HepG2 (cell line): ENCODE results near the gene ZNF821. TPM values are rescaled to one million over a fixed set of nuclear protein-coding genes. Genes with fewer than 3 reads are reported as not detected.

Source experiments
- ATAC-seq: fragments of 200-7000 bp; cut with Tn5 transposase; 3 replicates; pipeline ENCODE4 v1.9.1; 2020; ENCODE audit warnings: mild to moderate bottlenecking, moderate library complexity
- BruUV-seq: library from RNA; stranded (reverse); fragments of 400-500 nt; replicated peaks from 2 replicates; lab custom pipeline; 2021; lab: Mats Ljungman, UMichigan
- CTCF ChIA-PET: fragments of 300-600 bp; formaldehyde crosslinking; extraction: SDS; loops from one replicate; lab custom pipeline; 2021; ENCODE audit warnings: low total read pairs, inconsistent platforms, low intra/inter-chr PET ratio; lab: Yijun Ruan, JAX
- POLR2A ChIA-PET: fragments of 350-600 bp; sonication (Branson Sonifier 250); formaldehyde crosslinking; loops from one replicate; lab custom pipeline; 2020; ENCODE audit warnings: antibody characterized with exemption, inconsistent platforms; lab: Yijun Ruan, JAX
- DNase-seq: peaks from one replicate; pipeline ENCODE4 v3.0.0-alpha.2; 2015; ENCODE audit warnings: low spot score
- FAIRE-seq: peaks from 3 replicates; lab custom pipeline; 2011; peaks lifted over from hg19 to GRCh38; lab: Jason Lieb, UNC
- H2AFZ ChIP-seq: one replicate; pipeline ENCODE4 v1.6.1; 2011; ENCODE audit warnings: low read length, inconsistent platforms
- H3K27ac ChIP-seq: fragments of 300-600 bp; 3 replicates; pipeline ENCODE4 v1.8.0; 2011; ENCODE audit warnings: mixed run types, mild to moderate bottlenecking, mixed read lengths, low read length, inconsistent platforms; ENCODE audit not compliant: insufficient read depth; ENCODE audit errors: extremely low read length
- H3K27me3 ChIP-seq, 2 experiments: fragments of 200-600 bp in 1 of 2; 2 replicates in 1 of 2; 3 replicates in 1 of 2; pipeline versions ENCODE4 v1.6.0 to v1.8.0; 2011; ENCODE audit warnings: low read length in 2 of 2, mild to moderate bottlenecking in 2 of 2, moderate library complexity in 2 of 2, inconsistent platforms in 1 of 2; ENCODE audit not compliant: insufficient read depth in 2 of 2, control insufficient read depth in 1 of 2
- H3K36me3 ChIP-seq, 2 experiments: fragments of 200-600 bp in 1 of 2; replicated peaks in 1 of 2; 2 replicates in 1 of 2; 3 replicates in 1 of 2; pipeline versions ENCODE4 v1.5.1 to v1.8.0; 2011; ENCODE audit warnings: low read length in 2 of 2, inconsistent platforms in 1 of 2; ENCODE audit not compliant: insufficient read depth in 2 of 2, control insufficient read depth in 1 of 2
- H3K4me1 ChIP-seq: 2 replicates; pipeline ENCODE4 v1.5.1; 2012; ENCODE audit warnings: low read length, inconsistent platforms; ENCODE audit not compliant: insufficient read depth
- H3K4me2 ChIP-seq: 2 replicates; pipeline ENCODE4 v1.6.0; 2011; ENCODE audit warnings: low read depth, low read length, inconsistent platforms
- H3K4me3 ChIP-seq, 3 experiments: fragments of 200-600 bp in 1 of 3; sonication (generic), shearing (Covaris generic) in 1 of 3; replicated peaks in 1 of 3; 2 replicates each; pipeline ENCODE4 v1.5.1; 2011 to 2016; ENCODE audit warnings: low read length in 3 of 3, inconsistent platforms in 2 of 3, low read depth in 2 of 3, mild to moderate bottlenecking in 2 of 3, control low read depth in 1 of 3, mixed read lengths in 1 of 3; ENCODE audit not compliant: insufficient read depth in 1 of 3
- H3K79me2 ChIP-seq: one replicate; pipeline ENCODE4 v1.6.1; 2011; ENCODE audit warnings: low read length, inconsistent platforms; ENCODE audit not compliant: insufficient read depth
- H3K9ac ChIP-seq: 2 replicates; pipeline ENCODE4 v1.6.0; 2011; ENCODE audit warnings: mild to moderate bottlenecking, low read depth, low read length, inconsistent platforms; ENCODE audit not compliant: insufficient read depth
- H3K9me3 ChIP-seq: 2 replicates; pipeline ENCODE4 v1.5.1; 2012; ENCODE audit warnings: mild to moderate bottlenecking, low read length
- H4K20me1 ChIP-seq: 2 replicates; pipeline ENCODE4 v1.6.0; 2011; ENCODE audit warnings: inconsistent platforms, mild to moderate bottlenecking, low read length, moderate library complexity; ENCODE audit not compliant: insufficient read depth
- ARID3A ChIP-seq: IDR thresholded peaks from 2 replicates; pipeline ENCODE4 v1.6.1; 2012; ENCODE audit warnings: low read depth, low read length, improper control_type of control experiment
- CENPT ChIP-seq: sonication (generic); formaldehyde crosslinking; IDR thresholded peaks from 2 replicates; pipeline ENCODE4 v1.8.0; 2022; ENCODE audit warnings: low read depth, mild to moderate bottlenecking, moderate library complexity, missing genetic modification reagents
- EEA1 ChIP-seq: sonication (generic); formaldehyde crosslinking; IDR thresholded peaks from 2 replicates; pipeline ENCODE4 v1.5.1; 2020; ENCODE audit warnings: mild to moderate bottlenecking, missing genetic modification reagents, borderline replicate concordance
- GATAD2A ChIP-seq: IDR thresholded peaks from 2 replicates; pipeline ENCODE4 v1.6.1; 2016
- GLMP ChIP-seq: sonication (generic); formaldehyde crosslinking; IDR thresholded peaks from 2 replicates; pipeline ENCODE4 v1.9.0; 2021; ENCODE audit warnings: missing genetic modification reagents, mild to moderate bottlenecking, borderline replicate concordance
- HIC2 ChIP-seq: sonication (generic); formaldehyde crosslinking; IDR thresholded peaks from 2 replicates; pipeline ENCODE4 v1.9.0; 2022; ENCODE audit warnings: low read depth, missing genetic modification reagents
- MED13 ChIP-seq: sonication (generic); formaldehyde crosslinking; IDR thresholded peaks from 2 replicates; pipeline ENCODE4 v1.5.0; 2020; ENCODE audit warnings: missing genetic modification reagents
- MED8 ChIP-seq: sonication (generic); formaldehyde crosslinking; IDR thresholded peaks from 2 replicates; pipeline ENCODE4 v1.8.1; 2023; ENCODE audit warnings: mild to moderate bottlenecking, missing genetic modification reagents; ENCODE audit not compliant: insufficient replicate concordance
- MEIS2 ChIP-seq: sonication (generic); formaldehyde crosslinking; IDR thresholded peaks from 2 replicates; pipeline ENCODE4 v1.9.0; 2021; ENCODE audit warnings: mild to moderate bottlenecking, missing genetic modification reagents
- PHF21A ChIP-seq: sonication (generic); formaldehyde crosslinking; IDR thresholded peaks from 2 replicates; pipeline ENCODE4 v1.5.0; 2020; ENCODE audit warnings: mild to moderate bottlenecking, missing genetic modification reagents
- RFXAP ChIP-seq: sonication (generic); formaldehyde crosslinking; IDR thresholded peaks from 2 replicates; pipeline ENCODE4 v1.4.0; 2020; ENCODE audit warnings: missing genetic modification reagents, borderline replicate concordance
- SRF ChIP-seq: IDR thresholded peaks from 2 replicates; pipeline ENCODE4 v1.6.1; 2011; ENCODE audit warnings: mild to moderate bottlenecking, low read depth, low read length, moderate library complexity
- SRSF1 ChIP-seq: fragments of 200-400 bp; formaldehyde crosslinking; optimal IDR thresholded peaks from 2 replicates; pipeline ENCODE3; 2017; ENCODE audit warnings: mild to moderate bottlenecking, low read depth, low read length, moderate library complexity
- TBL1XR1 ChIP-seq: fragments of 150-350 bp; IDR thresholded peaks from 2 replicates; pipeline ENCODE4 v1.6.1; 2014; ENCODE audit warnings: borderline replicate concordance, low read length; ENCODE audit not compliant: partially characterized antibody
- U2AF1 ChIP-seq: fragments of 200-400 bp; formaldehyde crosslinking; optimal IDR thresholded peaks from 2 replicates; pipeline ENCODE3; 2017; ENCODE audit warnings: mild to moderate bottlenecking, low read depth, low read length
- ZNF12 ChIP-seq: sonication (generic); formaldehyde crosslinking; IDR thresholded peaks from 2 replicates; pipeline ENCODE4 v1.5.0; 2020; ENCODE audit warnings: missing genetic modification reagents
- ZNF354B ChIP-seq: sonication (generic); formaldehyde crosslinking; IDR thresholded peaks from 2 replicates; pipeline ENCODE4 v1.8.0; 2022; ENCODE audit warnings: mild to moderate bottlenecking, missing genetic modification reagents
- WGBS: methylation state at CpG from one replicate; pipeline ENCODE4 v1.1.6; 2017; ENCODE audit warnings: low lambda C conversion rate; 5-methylcytosine and 5-hydroxymethylcytosine counted together
- in situ Hi-C: cut with HindIII; loops from 2 replicates; pipeline ENCODE4 v1.10.0; 2017; ENCODE audit warnings: low pct_unique_long_range_greater_than_20kb; ENCODE audit not compliant: extremely low pct_ligation_motif_present
- intact Hi-C: fragments of 100-400 bp; cut with micrococcal nuclease; formaldehyde crosslinking; loops from one replicate; pipeline ENCODE4 v1.10.0; 2022; ENCODE audit not compliant: unreplicated experiment
- polyA plus RNA-seq, 8 experiments: library from polyadenylated mRNA; depleted of rRNA in 3 of 8; stranded (reverse) in 7 of 8; unstranded in 1 of 8; fragments of >200 nt; fragmentation: Illumina TruSeq in 4 of 8; extraction: Trizol in 4 of 8; gene quantifications; 2 replicates each; pipeline versions ENCODE4 v1.2.1 to v1.2.3, GENCODE V29; 2011 to 2016; ENCODE audit warnings: low read depth in 4 of 8, missing spikeins in 1 of 8, mixed read lengths in 1 of 8; ENCODE audit not compliant: insufficient read depth in 1 of 8
- total RNA-seq, 5 experiments: library from RNA; depleted of rRNA; stranded (reverse); fragments of >200 nt; fragmentation: Illumina TruSeq; extraction: Trizol; gene quantifications; 2 replicates each; pipeline ENCODE4 v1.2.3, GENCODE V29; 2016; ENCODE audit warnings: low read depth in 1 of 5

Gene ZNF821
- total and polyA plus RNA-seq, 2 of the 13 experiments (the other 11 are each of a cell fraction or from before 2014, with no cell fraction given), result 7.0 to 9.1 TPM

- Histone ChIP-seq H3K9me3 (no peaks in the 10 kb centered on the region), H4K20me1 (no peaks in the 10 kb centered on the region), H3K4me3 (peak overlapping the region; percentile 77 to 99 (median 95)), H3K27ac (peak overlapping the region; percentile 73), H3K79me2 (no peaks in the 10 kb centered on the region), H3K27me3 (no peaks in the 10 kb centered on the region), H3K4me1 (peaks cover 35% of the 10 kb centered on the region), H3K36me3 (peaks cover 0 to 1% of the 10 kb centered on the region in 2 experiments; a peak in 1 of 5 replicates), H3K4me2 (peak overlapping the region; percentile 88), H2AFZ (no peak overlapping the region), H3K9ac (peak overlapping the region; percentile 81)
- ChIA-PET POLR2A (interaction anchor here (0.9 to 3.6 kb wide), 7 partner anchors 8 to 213 kb away, joined by 3 to 59 read pairs (median 5); partner anchors contain the start of genes AP1G1 and IST1), CTCF (interaction anchor here (1.1 to 1.7 kb wide), 3 partner anchors 13 to 78 kb away, joined by 3 to 5 read pairs (median 3); no protein-coding TSS in a partner anchor)
- ATAC-seq, result peak; percentile 62
- no peak for FAIRE-seq
- intact Hi-C loops, result loop anchor here (1.0 to 2.0 kb wide), 2 partner anchors 75 to 78 kb away; partner anchors contain the start of gene AP1G1
- BruUV-seq, result no TSS peak
- in situ Hi-C loops, result no loop called here
- DNase-seq, result no peak
- WGBS, result 2% methylated on average over 15 of the region's 46 CpGs
- TF ChIP-seq SRF (no peak), GATAD2A (CRISPR knock-in tag) (no peak), ZNF12 (no peak), ARID3A (no peak), HIC2 (CRISPR knock-in tag) (no peak), RFXAP (CRISPR knock-in tag) (0 out of 2 replicates have a peak, but pooled peaks have one; percentile 6), SRSF1 (peak; percentile 98), EEA1 (CRISPR knock-in tag) (no peak), U2AF1 (no peak), MEIS2 (CRISPR knock-in tag) (no peak), ZNF354B (CRISPR knock-in tag) (0 out of 2 replicates have a peak, but pooled peaks have one; percentile 19), GLMP (CRISPR knock-in tag) (no peak), MED13 (0 out of 2 replicates have a peak, but pooled peaks have one; percentile 20), TBL1XR1 (no peak), PHF21A (CRISPR knock-in tag) (peak; percentile 27; the same call in 1 of the 2 replicates), CENPT (0 out of 2 replicates have a peak, but pooled peaks have one; percentile 1), MED8 (CRISPR knock-in tag) (peak; percentile 26)
Observed at GRCh38 chr16:71883168-71883848, 674 bp downstream of the ZNF821 start.
